ENCODE results near the gene KCTD13. TPM values are rescaled to one million over a fixed set of nuclear protein-coding genes. Genes with fewer than 3 reads are reported as not detected.
"Not testable (repeated sequence)": the region's sequence is repeated elsewhere in the genome, so short reads cannot be mapped to it uniquely, and the experiment has no call there.

KCTD13 gene, protein sequence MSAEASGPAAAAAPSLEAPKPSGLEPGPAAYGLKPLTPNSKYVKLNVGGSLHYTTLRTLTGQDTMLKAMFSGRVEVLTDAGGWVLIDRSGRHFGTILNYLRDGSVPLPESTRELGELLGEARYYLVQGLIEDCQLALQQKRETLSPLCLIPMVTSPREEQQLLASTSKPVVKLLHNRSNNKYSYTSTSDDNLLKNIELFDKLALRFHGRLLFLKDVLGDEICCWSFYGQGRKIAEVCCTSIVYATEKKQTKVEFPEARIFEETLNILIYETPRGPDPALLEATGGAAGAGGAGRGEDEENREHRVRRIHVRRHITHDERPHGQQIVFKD
- polyA plus RNA-seq (2012; ENCODE audit: insufficient read depth, insufficient read length): 60.2 TPM

DNA sequence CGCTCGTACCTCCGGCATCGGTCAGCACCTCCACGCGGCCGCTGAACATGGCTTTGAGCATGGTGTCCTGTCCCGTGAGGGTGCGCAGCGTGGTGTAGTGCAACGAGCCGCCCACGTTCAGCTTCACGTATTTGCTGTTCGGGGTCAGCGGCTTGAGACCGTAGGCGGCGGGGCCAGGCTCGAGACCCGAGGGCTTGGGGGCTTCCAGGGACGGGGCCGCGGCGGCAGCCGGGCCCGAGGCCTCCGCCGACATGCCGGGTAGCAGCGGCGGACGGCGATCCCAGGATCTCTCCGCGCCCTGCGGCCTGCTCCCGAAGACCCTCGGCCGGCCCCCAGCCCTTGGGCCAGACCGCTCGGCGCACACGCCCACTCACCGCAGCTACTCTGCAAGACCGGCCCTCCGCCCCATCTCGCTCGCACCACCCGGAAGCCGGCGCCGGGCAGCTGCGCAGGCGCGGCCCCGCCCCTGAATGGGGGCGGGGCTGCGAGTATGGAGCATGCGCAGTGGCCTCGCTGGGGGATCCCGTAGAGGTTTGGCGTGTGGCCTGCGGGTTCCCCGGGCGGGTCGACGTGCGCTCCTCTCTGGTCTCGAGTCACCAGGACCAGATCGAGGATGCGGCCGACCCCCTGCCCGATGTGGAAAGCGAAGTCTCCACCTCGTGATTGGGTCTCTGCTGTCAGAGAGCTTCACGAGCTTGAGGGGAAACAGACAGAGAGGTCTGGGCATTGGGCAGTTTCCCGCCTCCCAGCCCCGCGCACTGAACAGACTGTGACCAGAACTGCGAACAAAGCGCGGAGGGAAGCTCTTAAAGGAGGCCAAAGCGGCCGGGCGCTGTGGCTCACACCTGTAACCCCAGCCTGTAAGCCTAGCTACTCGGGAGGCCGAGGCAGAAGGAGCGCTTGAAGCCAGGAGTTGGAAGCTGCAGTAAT lies at the start of gene KCTD13:
KCTD13 (minus strand) TSS at position 446 of the 930 bp plus-strand sequence; CDS start at position 253, 193 bp downstream.
- peak; percentile 68 for DNase-seq (ENCODE audit: low read depth, low spot score)
- H3K4me3 ChIP-seq (ENCODE audit: low read length): peak within 1 kb of the TSS; percentile 87

DNA sequence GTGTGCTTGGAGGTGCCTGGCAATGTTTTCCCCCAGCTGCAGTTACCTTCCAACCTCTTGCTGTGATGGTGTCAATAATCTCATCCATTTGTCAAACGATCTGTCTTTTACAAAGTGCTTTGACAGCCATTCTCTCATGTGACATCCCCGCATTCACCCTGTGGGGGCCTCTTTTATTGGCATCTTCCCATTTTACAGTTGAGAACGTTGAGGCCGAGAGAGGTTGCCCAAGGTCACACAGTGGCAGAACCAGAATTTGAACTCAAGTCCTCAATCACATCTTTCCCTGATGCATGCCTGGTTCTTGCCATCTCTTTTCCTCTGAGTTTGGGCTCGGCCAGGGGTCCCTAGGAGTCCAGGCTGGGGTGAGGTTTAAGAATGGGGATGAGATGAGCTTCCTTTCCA lies 49.1 kb upstream of the KCTD13 start:
- H3K4me3 ChIP-seq (ENCODE audit: low read length): peak overlapping the region; percentile 91
- DNase-seq (ENCODE audit: low read depth, low spot score): no peak

DNA sequence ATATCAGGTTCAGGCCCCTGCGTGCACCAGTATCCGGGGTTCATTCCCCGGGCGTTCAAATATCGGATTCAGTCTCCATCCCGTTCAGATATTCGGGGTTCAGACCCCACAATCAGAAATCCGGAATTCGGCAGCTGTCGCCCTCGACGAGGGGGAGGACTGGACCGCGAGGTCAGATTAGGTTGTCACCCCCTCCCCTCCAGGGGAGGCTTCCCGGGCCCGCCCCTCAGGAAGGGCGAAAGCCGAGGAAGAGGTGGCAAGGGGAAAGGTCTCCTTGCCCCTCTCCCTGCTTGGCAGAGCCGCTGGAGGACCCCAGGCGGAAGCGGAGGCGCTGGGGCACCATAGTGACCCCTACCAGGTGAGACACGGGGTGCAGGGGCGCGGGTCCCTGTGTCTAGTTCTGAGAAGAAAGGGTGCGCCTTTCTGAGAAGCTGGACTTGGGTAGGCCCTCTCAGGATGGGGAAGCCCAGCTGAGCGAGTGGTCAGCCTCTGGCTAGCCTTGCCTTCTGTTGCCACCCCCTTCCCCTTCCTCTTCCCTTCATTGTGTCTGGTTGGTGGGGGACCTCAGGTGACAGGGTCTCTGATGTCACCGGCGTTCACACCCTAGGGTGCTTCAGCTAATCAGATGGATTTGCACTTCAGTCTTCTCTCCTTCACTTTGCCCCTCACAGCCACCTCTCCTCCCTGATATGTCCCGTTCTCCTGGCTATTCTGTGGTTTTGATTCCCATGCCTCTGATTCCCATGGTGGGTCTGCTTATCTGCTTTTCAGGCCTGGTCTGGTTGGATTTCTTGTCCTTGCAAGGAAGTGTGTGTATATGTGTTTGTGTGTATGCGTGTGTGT lies 48.5 kb upstream of the KCTD13 start:
- no peak for DNase-seq (ENCODE audit: low read depth, low spot score)

DNA sequence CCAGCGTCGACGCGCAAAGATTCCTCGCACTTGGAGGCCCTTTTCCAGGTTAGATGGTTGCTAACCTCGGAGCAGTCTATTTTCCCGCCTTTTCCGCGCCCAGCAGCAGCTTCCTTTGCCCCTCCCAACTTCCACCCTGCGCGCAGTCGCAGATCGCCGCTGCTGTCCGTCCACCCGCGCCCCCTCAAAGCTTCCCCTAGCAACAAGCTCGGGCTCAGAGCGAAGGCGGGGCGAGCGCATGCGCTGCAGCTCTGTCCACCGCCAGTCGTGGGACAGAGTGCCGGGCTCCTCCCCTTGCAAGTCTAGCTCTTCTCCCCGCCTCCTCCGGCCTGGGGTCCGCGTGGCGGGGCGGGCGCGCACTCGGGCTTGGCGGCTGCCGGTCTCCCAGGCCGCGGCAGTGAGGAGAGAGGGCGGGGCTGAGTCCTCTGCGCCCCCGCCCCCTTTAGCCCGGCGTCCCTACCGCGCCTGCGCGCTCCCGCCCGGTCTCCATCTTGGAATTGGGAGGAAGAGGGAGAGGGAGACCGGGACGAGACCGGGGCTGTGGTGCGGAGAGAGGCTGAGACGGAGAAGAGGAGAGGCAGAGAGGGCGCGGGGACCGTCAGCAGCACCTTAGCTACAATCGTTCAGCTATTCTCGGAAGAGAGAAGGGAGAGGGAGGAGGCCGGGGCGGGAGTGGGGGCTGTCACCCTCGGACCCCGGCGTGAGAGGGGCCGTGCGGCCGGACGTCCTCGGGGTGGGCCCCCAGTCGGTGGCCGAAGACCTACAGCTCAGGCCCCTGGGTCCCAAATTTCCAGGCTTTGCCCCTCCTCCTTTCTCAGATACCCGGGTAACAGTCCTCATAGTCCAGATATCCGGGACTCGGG lies 47.6 kb upstream of the KCTD13 start, which contains the start of gene TAOK2:
TAOK2 (plus strand) TSS at position 485 of the 863 bp plus-strand sequence. CDS start 3,905 bp downstream, outside the sequence.
- DNase-seq (ENCODE audit: low read depth, low spot score): peak; percentile 97
- peak within 1 kb of the TSS; percentile 91 for H3K4me3 ChIP-seq (ENCODE audit: low read length)

More for the DNA sequence above, 48.5 kb upstream of the KCTD13 start:
- H3K4me3 ChIP-seq (ENCODE audit: low read length): peak overlapping the region; percentile 91

DNA sequence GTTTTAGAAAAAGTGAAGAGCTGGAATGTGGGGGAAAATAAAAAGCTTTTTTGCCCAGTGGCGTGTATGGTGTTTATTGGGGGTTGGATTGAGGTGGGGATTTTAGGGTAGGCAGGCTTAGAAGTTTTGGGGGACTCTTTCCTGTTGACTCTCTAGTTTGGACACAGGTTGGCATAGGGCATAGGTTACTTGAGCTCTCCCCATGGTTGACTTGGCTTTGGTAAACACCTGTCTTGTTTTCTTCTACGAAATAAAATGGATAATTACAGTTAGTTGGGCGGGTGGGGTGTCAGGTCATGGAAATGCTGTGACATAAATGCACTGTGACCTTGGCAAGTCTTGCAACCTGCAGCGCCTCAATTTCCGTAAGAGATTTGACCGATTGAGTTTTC lies 47.0 kb upstream of the KCTD13 start:
- DNase-seq (ENCODE audit: low read depth, low spot score): no peak
- H3K4me3 ChIP-seq (ENCODE audit: low read length): no peak overlapping the region

DNA sequence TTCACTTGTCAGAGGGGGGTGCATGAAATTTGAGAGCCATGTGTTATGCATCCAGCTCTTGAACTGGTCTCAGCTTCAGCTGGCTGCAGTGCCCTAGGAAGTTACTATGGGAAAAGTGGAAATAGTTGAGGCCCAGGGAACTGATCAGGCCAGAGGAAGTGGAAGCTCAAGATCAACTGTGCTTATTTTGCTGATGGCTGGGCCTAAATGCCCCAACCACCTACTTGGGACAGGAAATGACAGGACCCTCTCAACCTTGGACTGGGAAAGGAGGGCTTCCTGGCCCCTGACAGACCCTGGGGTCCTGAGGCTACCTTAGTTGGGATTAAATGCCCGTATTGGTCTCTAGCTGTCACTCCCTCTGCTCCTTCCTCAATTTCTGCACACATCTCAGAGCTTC lies 46.5 kb upstream of the KCTD13 start:
- no peak for DNase-seq (ENCODE audit: low read depth, low spot score)
- H3K4me3 ChIP-seq (ENCODE audit: low read length): no peak overlapping the region

DNA sequence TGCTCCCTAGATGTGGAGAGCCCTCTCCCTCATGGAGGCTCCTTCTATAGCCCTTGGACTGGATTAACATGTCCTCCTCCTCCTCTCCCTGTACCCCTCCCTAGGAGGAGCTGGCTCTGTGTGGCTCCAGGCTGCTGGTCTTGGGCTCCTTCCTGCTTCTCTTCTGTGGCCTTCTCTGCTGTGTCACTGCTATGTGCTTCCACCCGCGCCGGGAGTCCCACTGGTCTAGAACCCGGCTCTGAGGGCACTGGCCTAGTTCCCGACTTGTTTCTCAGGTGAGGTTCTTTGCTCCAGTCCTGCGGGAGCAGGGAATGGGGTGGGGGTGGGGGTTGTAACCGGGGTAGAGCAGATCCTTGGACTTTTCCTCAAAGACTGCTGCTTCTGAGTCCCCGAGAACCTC lies 45.3 kb upstream of the KCTD13 start:
- H3K4me3 ChIP-seq (ENCODE audit: low read length): no peak overlapping the region
- DNase-seq (ENCODE audit: low read depth, low spot score): no peak

DNA sequence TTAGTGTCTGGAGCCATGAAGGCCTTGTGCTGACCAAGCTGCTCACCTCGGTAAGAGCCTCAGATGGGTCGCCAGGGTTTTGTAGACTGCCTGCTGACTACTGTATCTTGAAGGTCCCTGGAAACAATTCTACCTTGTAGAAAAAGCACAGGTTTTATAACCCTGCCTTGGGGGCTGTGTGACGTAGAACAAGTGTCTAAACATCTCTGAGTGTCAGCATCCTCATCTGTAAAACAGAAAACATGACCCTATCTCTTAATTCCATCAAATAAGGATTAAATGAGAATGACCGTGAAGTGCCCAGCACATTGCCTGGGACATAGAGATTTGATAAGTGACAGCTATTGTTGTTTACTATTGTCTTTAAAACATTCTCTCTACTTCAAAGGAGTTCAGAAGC lies 42.2 kb upstream of the KCTD13 start:
- no peak overlapping the region for H3K4me3 ChIP-seq (ENCODE audit: low read length)
- no peak for DNase-seq (ENCODE audit: low read depth, low spot score)

DNA sequence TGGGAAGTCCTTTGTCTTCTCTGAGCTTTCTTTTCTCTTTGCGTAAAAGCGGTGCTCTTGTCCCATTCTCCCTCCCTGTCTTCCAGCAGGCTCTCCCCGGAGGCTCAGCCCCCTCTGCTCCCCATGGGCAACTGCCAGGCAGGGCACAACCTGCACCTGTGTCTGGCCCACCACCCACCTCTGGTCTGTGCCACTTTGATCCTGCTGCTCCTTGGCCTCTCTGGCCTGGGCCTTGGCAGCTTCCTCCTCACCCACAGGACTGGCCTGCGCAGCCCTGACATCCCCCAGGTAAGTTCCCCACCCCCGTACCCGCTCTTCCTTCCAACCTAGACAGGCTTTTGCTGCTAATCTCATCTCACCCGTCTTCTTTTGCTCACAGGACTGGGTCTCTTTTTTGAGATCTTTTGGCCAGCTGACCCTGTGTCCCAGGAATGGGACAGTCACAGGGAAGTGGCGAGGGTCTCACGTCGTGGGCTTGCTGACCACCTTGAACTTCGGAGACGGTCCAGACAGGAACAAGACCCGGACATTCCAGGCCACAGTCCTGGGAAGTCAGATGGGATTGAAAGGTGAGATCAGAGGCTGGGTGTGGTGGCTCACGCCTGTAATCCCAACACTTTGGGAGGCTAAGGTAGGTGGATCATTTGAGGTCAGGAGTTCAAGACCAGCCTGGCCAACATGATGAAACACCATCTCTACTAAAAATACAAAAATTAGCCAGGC lies 37.2 kb upstream of the KCTD13 start:
- no peak overlapping the region for H3K4me3 ChIP-seq (ENCODE audit: low read length)
- no peak for DNase-seq (ENCODE audit: low read depth, low spot score)

DNA sequence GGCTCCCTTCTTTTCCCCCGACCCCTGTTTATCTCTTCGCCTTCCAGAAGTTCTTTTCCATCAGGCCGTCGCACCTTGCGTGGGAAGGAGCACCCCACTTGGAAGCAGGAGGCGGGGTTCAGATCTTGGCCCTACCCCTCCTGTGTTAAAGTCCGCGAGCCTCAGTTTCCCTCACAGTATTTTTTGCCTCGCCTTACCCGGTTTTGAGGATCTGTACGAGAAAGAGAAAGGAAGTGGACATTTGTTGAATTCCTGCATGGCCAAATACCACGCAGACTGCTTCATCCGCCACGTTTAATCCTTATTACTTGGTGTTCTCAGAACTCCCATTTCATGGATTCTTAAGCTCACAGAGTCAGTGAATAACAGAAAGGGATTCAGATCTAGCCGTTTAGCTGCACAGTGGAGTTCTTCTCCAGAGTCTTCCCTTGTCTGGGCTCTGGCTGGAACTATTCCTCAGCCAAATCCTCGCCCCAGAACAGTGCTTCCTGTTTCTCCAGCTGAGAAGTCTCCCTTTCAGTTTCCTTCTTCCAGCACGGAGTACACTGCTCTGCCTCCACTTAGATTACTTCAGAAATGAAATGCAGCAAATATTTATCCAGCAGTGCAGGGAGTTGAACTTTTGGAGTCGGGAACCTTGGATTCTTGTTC lies 36.4 kb upstream of the KCTD13 start:
- no peak for DNase-seq (ENCODE audit: low read depth, low spot score)
- H3K4me3 ChIP-seq (ENCODE audit: low read length): peak overlapping the region; percentile 78

DNA sequence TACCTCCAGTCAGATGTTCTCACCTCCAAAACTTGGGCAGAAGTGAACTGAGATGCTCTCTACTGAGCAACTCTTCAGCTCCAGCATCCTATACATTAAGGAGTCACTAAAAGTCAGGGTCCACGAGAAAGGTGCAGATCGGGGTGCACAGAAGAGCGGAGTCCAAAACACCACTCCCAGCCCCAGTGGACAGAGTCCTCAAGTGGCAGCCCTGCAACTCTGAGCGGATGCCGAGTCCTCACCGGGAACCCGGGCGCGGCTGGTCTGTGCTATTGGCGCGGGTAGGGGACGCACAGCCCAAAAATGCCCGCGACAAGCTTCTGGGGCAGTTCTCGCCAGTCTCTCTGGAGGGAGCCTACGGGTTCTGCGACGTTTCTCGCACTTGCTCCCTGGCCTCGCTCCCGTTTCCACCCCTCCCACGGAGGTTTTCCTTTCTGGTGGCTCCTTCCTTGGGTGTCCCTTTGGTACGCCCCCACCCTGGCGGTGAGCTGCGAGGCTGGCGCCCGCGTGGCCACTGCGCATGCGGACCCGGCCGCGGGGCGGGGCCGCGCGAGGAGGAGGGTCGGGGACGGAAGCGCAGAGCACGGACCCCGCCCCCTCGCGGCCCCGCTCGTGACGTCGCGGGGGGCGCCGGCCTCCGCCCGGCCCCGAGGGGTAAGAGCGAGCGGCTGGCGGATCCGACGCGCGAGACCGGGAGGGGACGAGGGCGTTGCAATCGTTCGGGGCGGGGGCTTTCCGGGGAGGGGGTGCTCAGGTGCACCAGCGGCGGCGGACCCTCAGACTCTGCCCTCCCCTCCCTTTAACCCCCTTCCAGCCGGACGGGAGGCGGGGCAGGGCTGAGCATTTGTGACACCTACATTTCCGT lies 35.7 kb upstream of the KCTD13 start, which contains the start of gene TMEM219:
TMEM219 (plus strand) TSS at position 601 of the 865 bp plus-strand sequence. CDS start 1,065 bp downstream, outside the sequence.
- DNase-seq (ENCODE audit: low read depth, low spot score): peak; percentile 82
- H3K4me3 ChIP-seq (ENCODE audit: low read length): peak within 1 kb of the TSS; percentile 78

DNA sequence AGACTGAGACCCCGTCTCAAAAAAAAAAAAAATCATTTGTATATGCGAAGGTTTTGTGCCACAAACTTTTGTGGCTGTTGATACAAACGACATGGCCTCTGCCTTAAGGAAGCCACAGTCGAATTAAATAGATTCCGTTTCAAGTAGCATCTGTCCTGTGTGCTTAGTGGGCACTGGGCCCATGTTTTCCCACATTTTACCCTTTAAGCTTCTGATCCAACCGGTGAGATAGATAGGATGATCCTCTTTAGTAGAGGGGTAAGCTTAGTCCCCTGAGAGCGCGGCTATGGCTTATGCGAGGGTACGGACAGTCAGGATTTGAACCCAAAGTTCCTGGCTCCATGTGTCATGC lies 35.1 kb upstream of the KCTD13 start:
- peak overlapping the region; percentile 75 for H3K4me3 ChIP-seq (ENCODE audit: low read length)
- no peak for DNase-seq (ENCODE audit: low read depth, low spot score)

DNA sequence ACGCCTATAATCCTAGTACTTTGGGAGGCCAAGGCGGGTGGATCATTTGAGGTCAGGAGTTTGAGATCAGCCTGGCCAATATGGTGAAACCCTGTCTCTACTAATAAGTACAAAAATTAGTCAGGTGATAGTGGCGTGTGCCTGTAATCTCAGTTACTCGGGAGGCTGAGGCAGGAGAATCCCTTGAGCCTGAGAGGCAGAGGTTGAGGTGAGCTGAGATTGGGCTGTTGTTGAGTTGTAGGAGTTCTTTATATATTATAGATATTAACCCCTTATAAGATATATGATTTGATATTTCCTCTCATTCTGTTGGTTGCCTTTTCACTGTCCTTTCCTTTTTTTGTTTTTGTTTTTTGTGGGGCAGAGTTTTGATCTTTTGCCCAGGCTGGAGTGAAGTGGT lies 33.8 kb upstream of the KCTD13 start:
- not testable (repeated sequence) for DNase-seq (ENCODE audit: low read depth, low spot score); H3K4me3 ChIP-seq (ENCODE audit: low read length)

DNA sequence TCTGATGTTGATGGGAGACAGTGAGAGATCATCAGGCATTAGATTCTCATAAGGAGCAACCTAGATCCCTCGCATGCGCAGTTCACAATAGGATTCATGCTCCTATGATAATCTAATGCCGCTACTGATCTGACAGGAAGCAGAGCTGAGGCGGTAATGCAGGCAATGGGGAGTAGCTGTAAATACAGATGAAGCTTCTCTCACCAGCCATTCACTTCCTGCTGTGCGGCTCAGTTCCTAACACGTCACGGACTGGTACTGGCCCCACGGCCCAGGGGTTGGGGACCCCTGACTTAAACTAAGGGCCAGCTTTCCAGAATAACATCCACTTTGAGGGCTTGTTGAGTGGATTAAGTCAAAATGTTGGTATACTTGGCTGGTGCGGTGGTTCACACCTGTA lies 33.3 kb upstream of the KCTD13 start:
- no peak for DNase-seq (ENCODE audit: low read depth, low spot score)
- H3K4me3 ChIP-seq (ENCODE audit: low read length): no peak overlapping the region

DNA sequence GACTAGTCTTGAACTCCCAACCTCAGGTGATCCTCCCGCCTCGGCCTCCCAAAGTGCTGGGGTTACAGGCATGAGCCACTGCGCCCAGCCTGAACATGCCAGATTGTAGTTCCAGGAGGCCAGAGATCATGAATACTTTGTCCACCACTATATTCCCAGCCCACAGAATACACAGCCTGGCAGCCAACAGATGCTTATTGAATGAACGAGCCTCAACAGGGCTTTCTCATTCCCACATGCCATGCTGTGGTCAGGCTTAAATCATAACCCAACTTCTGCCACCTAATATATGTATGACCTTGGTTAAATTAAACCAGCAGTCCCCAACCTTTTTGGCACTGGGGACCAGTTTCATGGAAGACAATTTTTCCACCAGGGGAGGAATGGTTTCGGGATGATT lies 32.7 kb upstream of the KCTD13 start:
- no peak overlapping the region for H3K4me3 ChIP-seq (ENCODE audit: low read length)
- DNase-seq (ENCODE audit: low read depth, low spot score): no peak
